ENCODE measurements around the gene TCP11L1.
"Not testable (repeated sequence)": the region's sequence is repeated elsewhere in the genome, so short reads cannot be mapped to it uniquely, and the experiment has no call there.

The TCP11L1 gene

GRCh38 chr11:33068611-33069340 is 29.4 kb downstream of the TCP11L1 start:
- no peak for DNase-seq

GRCh38 chr11:33072465-33072864 is 33.1 kb downstream of the TCP11L1 start:
- DNase-seq = no peak

GRCh38 chr11:33083918-33084317 is 44.5 kb downstream of the TCP11L1 start:
- no peak for DNase-seq

GRCh38 chr11:33086017-33086416 is 46.6 kb downstream of the TCP11L1 start:
- DNase-seq = no peak

- DNase-seq = no peak
Observed at GRCh38 chr11:33089776-33090175, 50.4 kb downstream of the TCP11L1 start.

- DNase-seq = no peak
Observed at GRCh38 chr11:33094157-33094556, 54.8 kb downstream of the TCP11L1 start.

GRCh38 chr11:33103836-33104235 is 64.5 kb downstream of the TCP11L1 start:
- no peak for DNase-seq

GRCh38 chr11:33109294-33109895 is 70.0 kb downstream of the TCP11L1 start:
- no peak for DNase-seq

- no peak for DNase-seq
Observed at GRCh38 chr11:33110083-33110482, 70.7 kb downstream of the TCP11L1 start.

GRCh38 chr11:33116535-33116934 is 77.2 kb downstream of the TCP11L1 start:
- no peak for DNase-seq

- DNase-seq = not testable (repeated sequence)
Observed at GRCh38 chr11:33122696-33123095, 83.3 kb downstream of the TCP11L1 start.
